ENCODE results near the gene SNX33.
"Not testable (repeated sequence)": the region's sequence is repeated elsewhere in the genome, so short reads cannot be mapped to it uniquely, and the experiment has no call there.

Gene SNX33

GRCh38 chr15:75647370-75648155 is at the start of gene SNX33:
Gene SNX33 (plus strand): TSS chr15:75647912. CDS start chr15:75649103, 1,191 bp downstream.
- peak; percentile 90 for DNase-seq (ENCODE audit: low read depth)

- DNase-seq (ENCODE audit: low read depth) = no peak
Measured at GRCh38 chr15:75598361-75598760, 49.4 kb upstream of the SNX33 start.

- DNase-seq (ENCODE audit: low read depth) = peak; percentile 71
Measured at GRCh38 chr15:75599401-75599800, 48.3 kb upstream of the SNX33 start.

- no peak for DNase-seq (ENCODE audit: low read depth)
Measured at GRCh38 chr15:75606026-75606425, 41.7 kb upstream of the SNX33 start.

GRCh38 chr15:75606711-75607699 is 40.7 kb upstream of the SNX33 start:
- DNase-seq (ENCODE audit: low read depth) = peak; percentile 66

- DNase-seq (ENCODE audit: low read depth) = no peak
Measured at GRCh38 chr15:75616766-75617165, 30.9 kb upstream of the SNX33 start.

GRCh38 chr15:75620058-75620820 is 27.5 kb upstream of the SNX33 start:
- peak; percentile 73 for DNase-seq (ENCODE audit: low read depth)

GRCh38 chr15:75620841-75621391 is 26.8 kb upstream of the SNX33 start:
- DNase-seq (ENCODE audit: low read depth) = peak; percentile 89

- no peak for DNase-seq (ENCODE audit: low read depth)
Measured at GRCh38 chr15:75622505-75622904, 25.2 kb upstream of the SNX33 start.

- peak; percentile 92 for DNase-seq (ENCODE audit: low read depth)
Measured at GRCh38 chr15:75625542-75626347, 22.0 kb upstream of the SNX33 start, which contains the start of gene SNUPN. Gene SNUPN (minus strand): TSS chr15:75625725. CDS start chr15:75621051, 4,674 bp downstream.

- DNase-seq (ENCODE audit: low read depth) = no peak
Measured at GRCh38 chr15:75631935-75632334, 15.8 kb upstream of the SNX33 start.

- not testable (repeated sequence) for DNase-seq (ENCODE audit: low read depth)
Measured at GRCh38 chr15:75633922-75634321, 13.8 kb upstream of the SNX33 start.

GRCh38 chr15:75636026-75636425 is 11.7 kb upstream of the SNX33 start:
- DNase-seq (ENCODE audit: low read depth) = no peak

- DNase-seq (ENCODE audit: low read depth) = no peak
Measured at GRCh38 chr15:75637245-75638009, 10.3 kb upstream of the SNX33 start.

GRCh38 chr15:75639191-75639708 is 8.5 kb upstream of the SNX33 start:
- no peak for DNase-seq (ENCODE audit: low read depth)

GRCh38 chr15:75639709-75640482 is 7.8 kb upstream of the SNX33 start, which contains the start of gene IMP3:
Gene IMP3 (minus strand): TSS chr15:75640224. CDS start chr15:75640168, 56 bp downstream.
- peak; percentile 97 for DNase-seq (ENCODE audit: low read depth)

- DNase-seq (ENCODE audit: low read depth) = peak; percentile 47
Measured at GRCh38 chr15:75640483-75641178, 7.1 kb upstream of the SNX33 start.

- no peak for DNase-seq (ENCODE audit: low read depth)
Measured at GRCh38 chr15:75641179-75641503, 6.6 kb upstream of the SNX33 start.

Data from EH (cell line).